NCI-H748 (cell line): ENCODE data around the gene CLIC3.

Experiments
- DNase-seq: peaks from one replicate; lab custom pipeline; 2025; ENCODE audit not compliant: unreplicated experiment; lab: John Stamatoyannopoulos, UW

Gene CLIC3

GRCh38 chr9:136982232-136983051 lies 13.9 kb downstream of the CLIC3 start, which contains the start of gene LCNL1:
Gene LCNL1, plus strand, starts transcription at chr9:136982993. Its CDS starts 594 bp downstream, at chr9:136983587.
- no peak for DNase-seq

- no peak for DNase-seq
Observed at GRCh38 chr9:136981588-136982231, 14.7 kb downstream of the CLIC3 start.

DNA sequence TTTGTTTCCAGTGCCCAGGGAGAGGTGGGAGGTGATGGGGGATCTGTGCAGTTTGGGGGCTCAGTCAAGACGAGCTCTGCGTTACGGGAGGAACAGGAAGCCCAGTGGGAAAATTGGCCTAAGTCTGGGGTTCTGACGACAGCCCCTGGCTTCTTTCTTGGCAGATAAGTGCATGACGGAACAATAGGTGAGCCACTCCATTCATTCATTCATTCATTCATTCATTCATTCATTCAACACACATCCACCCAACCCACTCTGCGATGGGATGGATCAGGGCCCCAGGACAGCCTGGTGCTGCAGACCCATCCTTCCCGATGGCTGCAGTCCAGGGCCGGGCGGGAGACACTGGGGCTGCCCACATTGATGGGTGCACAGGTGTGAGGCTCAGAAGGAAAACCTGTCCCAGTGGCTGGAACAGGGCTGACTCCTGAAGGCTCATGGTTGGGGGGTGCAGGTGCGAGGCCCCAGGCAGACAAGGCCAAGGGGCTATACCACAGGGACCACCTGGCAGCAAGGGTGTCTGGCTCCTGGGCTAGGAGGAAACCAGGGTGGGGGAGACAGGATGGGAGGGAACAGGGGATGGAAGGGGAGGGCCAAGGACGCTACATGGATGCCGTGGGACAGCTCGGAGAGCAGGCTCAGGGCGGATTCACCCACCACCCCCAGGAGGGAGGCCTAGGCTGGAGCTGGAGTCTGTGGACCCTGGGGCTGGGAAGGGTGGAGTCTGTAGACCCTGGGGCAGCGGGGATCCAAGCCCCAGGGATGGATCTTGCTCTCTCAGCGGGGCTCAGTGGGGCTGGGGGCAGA lies 15.5 kb downstream of the CLIC3 start:
- DNase-seq = no peak

- no peak for DNase-seq
Observed at GRCh38 chr9:136979769-136980587, 16.4 kb downstream of the CLIC3 start.

DNA sequence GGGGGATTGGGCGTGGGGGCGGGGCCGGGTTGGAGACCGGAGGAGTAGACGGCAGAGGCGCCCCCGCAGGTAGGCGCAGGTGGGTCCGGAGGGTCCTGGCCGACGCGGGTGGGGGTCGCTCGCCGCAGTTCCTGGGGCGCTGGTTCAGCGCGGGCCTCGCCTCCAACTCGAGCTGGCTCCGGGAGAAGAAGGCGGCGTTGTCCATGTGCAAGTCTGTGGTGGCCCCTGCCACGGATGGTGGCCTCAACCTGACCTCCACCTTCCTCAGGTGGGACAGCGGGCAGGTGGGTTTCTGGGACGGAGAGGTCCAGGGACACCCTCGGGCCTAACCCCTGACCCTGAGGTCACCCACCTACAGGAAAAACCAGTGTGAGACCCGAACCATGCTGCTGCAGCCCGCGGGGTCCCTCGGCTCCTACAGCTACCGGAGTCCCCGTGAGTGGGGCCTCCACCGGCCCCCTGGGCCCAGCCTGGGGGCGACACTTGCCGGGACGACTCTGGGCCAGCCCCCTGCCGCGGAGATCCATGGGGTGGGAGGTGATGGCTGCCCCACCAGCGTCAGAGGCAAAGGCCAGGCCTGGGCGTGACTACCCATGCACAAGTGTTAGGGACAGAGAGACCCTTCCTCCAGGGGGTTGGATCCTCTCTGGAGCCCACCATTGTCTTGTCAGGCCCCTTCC lies 17.4 kb downstream of the CLIC3 start:
- DNase-seq = no peak

- peak; percentile 81 for DNase-seq
Observed at GRCh38 chr9:136978073-136978864, 18.1 kb downstream of the CLIC3 start.

- DNase-seq = no peak
Observed at GRCh38 chr9:136977649-136978072, 18.7 kb downstream of the CLIC3 start.

- no peak for DNase-seq
Observed at GRCh38 chr9:136977223-136977622, 19.1 kb downstream of the CLIC3 start, which contains the start of gene PTGDS. Gene PTGDS, plus strand, starts transcription at chr9:136977504. Its CDS starts 75 bp downstream, at chr9:136977579.

DNA sequence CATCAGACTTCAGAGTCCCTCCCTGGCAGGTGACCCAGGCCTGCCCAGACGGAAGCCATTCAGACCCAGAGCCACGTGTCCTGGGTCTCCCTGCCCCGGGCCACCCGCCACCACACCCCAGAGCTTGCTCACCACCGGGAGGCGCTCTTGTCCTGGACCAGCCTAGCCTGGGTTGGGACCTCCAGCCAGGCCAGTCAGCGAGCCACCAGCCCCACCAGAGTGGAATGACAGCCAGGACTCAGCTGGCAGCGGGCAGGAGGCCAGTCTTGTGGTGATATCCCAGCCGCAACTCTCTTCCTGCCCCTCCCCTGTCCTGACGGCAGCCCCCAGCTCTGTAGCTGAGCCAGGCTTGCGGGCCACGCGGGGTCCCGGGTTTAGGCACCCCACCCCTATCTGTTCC lies 20.7 kb downstream of the CLIC3 start:
- DNase-seq = no peak

DNA sequence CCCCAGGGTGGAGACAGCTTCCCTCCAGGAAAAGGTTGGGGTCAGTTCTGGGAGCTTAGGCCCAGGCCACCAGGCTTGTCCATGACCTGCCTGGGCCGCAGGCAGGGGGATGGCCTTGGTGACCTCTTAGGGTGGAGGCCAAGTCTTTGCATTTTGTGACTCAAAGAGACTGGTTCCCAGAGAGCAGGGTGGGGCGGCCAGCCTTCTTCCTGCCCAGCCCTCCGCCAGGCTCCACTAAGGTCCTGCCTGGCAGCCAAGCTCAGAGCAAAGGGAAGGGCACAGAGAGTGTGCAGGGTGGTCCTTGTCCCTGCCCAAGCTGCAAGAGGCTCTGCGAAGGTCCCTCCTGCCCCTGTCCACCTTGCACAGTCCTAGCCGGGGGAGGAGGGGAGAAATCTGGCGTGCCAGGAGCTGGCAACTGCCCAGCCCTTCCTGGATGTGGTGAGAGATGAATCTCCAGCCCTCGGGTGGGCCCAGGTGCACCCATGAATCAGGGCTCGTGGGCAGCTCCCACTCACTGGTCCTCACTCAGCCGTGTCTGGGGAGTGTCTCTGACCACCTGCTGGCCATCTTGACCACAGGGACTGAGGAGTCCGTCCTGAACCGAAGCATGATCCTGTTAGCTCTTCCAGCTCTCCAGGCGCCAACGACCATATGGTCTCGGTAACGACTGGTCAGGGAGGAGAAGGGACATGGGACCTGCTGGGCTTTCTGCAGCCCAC lies 21.4 kb downstream of the CLIC3 start:
- no peak for DNase-seq

DNA sequence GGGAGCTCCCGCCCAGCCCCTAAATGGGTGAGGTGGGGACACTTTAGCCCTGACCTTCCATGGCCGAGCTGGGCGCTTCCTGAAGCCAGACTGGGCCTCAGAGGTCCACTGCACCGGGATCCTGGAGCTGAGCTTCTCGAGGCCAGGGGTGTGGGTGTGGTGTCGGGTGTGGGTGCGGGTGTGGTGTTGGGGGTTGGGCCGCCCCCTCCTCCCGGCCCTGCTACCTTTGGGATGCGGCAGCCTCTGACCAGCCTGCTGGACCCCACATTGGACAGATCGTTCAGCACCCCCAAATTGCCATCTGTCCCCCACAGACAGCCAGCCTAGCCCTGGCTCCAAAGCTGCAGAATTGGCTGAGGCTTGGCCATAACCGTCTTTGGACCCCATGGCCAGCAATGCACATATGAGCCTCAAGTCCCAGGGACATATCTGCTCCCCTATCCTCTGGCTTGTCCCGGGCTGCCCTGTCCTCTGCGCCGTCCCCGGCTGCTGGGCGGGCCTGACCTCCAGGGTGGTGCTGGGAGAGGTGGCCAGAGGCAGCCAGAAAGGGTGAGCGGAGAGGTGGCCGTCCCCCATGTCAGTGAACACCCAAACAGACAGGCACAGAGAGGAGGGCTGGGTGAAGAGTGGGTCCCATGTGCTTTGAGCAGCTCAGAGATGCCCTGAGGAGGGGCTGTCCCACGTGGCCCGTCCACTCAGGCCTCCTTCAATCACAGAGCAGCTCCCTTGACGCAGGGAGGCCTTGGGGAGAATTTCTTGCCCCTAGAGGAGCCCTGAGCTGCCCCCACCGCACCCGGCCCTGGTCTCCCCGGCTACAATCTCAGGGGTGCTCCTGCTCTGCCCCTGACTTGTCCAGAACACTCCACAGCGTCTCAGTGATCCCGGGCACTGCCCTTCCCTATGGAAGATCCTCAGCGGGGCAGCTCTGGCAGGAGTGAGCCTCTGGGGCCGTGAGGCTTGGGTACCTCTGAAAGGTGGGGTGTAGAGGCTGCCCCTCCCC lies 22.4 kb downstream of the CLIC3 start:
- no peak for DNase-seq

DNA sequence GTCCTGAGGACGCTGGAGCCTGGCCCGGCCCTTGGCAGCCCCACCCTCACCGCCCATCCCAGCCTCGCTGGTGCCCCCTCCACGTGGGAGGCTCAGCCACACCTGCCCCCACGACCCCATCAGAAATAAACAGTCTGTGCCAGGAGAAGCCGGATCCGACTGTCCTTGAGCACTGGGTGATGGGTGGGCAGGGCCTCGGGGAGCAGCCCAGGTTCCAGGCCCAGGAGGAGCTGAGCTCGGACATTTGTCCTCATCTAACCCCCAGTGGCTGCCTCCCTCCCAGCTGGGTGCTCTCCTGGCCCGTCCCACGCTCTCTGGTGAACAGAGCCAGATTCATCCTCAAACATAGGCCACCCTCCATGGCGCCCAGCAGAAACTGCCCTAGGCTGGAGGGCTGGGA lies 23.6 kb downstream of the CLIC3 start:
- no peak for DNase-seq

GRCh38 chr9:136972335-136972734 lies 24.0 kb downstream of the CLIC3 start:
- DNase-seq = no peak

GRCh38 chr9:136971746-136972145 lies 24.6 kb downstream of the CLIC3 start:
- DNase-seq = no peak

GRCh38 chr9:136970361-136970760 lies 26.0 kb downstream of the CLIC3 start:
- no peak for DNase-seq

GRCh38 chr9:136969774-136970173 lies 26.6 kb downstream of the CLIC3 start:
- DNase-seq = no peak

- no peak for DNase-seq
Observed at GRCh38 chr9:136969150-136969549, 27.2 kb downstream of the CLIC3 start.
